ENCODE results near the gene ATP5PB.

Gene ATP5PB

GRCh38 chr1:111469539-111469938, 20.3 kb downstream of the ATP5PB start:
- in situ Hi-C loops (cut with HindIII; ENCODE audit: low pct_ligation_motif_present, low pct_unique_long_range_greater_than_20kb, low sequenced_read_pairs) = no loop called here
- no peak for DNase-seq

- DNase-seq = no peak
- in situ Hi-C loops (cut with HindIII; ENCODE audit: low pct_ligation_motif_present, low pct_unique_long_range_greater_than_20kb, low sequenced_read_pairs) = no loop called here
Measured at GRCh38 chr1:111470596-111470995, 21.3 kb downstream of the ATP5PB start.

- no peak for DNase-seq
- in situ Hi-C loops (cut with HindIII; ENCODE audit: low pct_ligation_motif_present, low pct_unique_long_range_greater_than_20kb, low sequenced_read_pairs) = no loop called here
Measured at GRCh38 chr1:111471012-111471411, 21.7 kb downstream of the ATP5PB start.

GRCh38 chr1:111471538-111471937, 22.3 kb downstream of the ATP5PB start:
- no peak for DNase-seq
- in situ Hi-C loops (cut with HindIII; ENCODE audit: low pct_ligation_motif_present, low pct_unique_long_range_greater_than_20kb, low sequenced_read_pairs) = no loop called here

- in situ Hi-C loops (cut with HindIII; ENCODE audit: low pct_ligation_motif_present, low pct_unique_long_range_greater_than_20kb, low sequenced_read_pairs) = no loop called here
- no peak for DNase-seq
Measured at GRCh38 chr1:111474106-111474505, 24.8 kb downstream of the ATP5PB start.

- DNase-seq = no peak
- in situ Hi-C loops (cut with HindIII; ENCODE audit: low pct_ligation_motif_present, low pct_unique_long_range_greater_than_20kb, low sequenced_read_pairs) = no loop called here
Measured at GRCh38 chr1:111474521-111474920, 25.3 kb downstream of the ATP5PB start.

GRCh38 chr1:111475701-111476100, 26.4 kb downstream of the ATP5PB start:
- in situ Hi-C loops (cut with HindIII; ENCODE audit: low pct_ligation_motif_present, low pct_unique_long_range_greater_than_20kb, low sequenced_read_pairs) = no loop called here
- no peak for DNase-seq

- in situ Hi-C loops (cut with HindIII; ENCODE audit: low pct_ligation_motif_present, low pct_unique_long_range_greater_than_20kb, low sequenced_read_pairs) = no loop called here
- no peak for DNase-seq
Measured at GRCh38 chr1:111476214-111476613, 26.9 kb downstream of the ATP5PB start.

GRCh38 chr1:111476761-111477309, 27.6 kb downstream of the ATP5PB start:
- DNase-seq = no peak
- in situ Hi-C loops (cut with HindIII; ENCODE audit: low pct_ligation_motif_present, low pct_unique_long_range_greater_than_20kb, low sequenced_read_pairs) = no loop called here

- in situ Hi-C loops (cut with HindIII; ENCODE audit: low pct_ligation_motif_present, low pct_unique_long_range_greater_than_20kb, low sequenced_read_pairs) = no loop called here
- no peak for DNase-seq
Measured at GRCh38 chr1:111480674-111481073, 31.4 kb downstream of the ATP5PB start.

GRCh38 chr1:111481387-111482221, 32.3 kb downstream of the ATP5PB start:
- in situ Hi-C loops (cut with HindIII; ENCODE audit: low pct_ligation_motif_present, low pct_unique_long_range_greater_than_20kb, low sequenced_read_pairs) = no loop called here
- DNase-seq = peak; percentile 55

GRCh38 chr1:111483166-111483565, 33.9 kb downstream of the ATP5PB start:
- no peak for DNase-seq
- in situ Hi-C loops (cut with HindIII; ENCODE audit: low pct_ligation_motif_present, low pct_unique_long_range_greater_than_20kb, low sequenced_read_pairs) = no loop called here

- in situ Hi-C loops (cut with HindIII; ENCODE audit: low pct_ligation_motif_present, low pct_unique_long_range_greater_than_20kb, low sequenced_read_pairs) = no loop called here
- DNase-seq = no peak
Measured at GRCh38 chr1:111483876-111484275, 34.6 kb downstream of the ATP5PB start.

GRCh38 chr1:111484391-111485026, 35.2 kb downstream of the ATP5PB start:
- in situ Hi-C loops (cut with HindIII; ENCODE audit: low pct_ligation_motif_present, low pct_unique_long_range_greater_than_20kb, low sequenced_read_pairs) = no loop called here

GRCh38 chr1:111486431-111486830, 37.2 kb downstream of the ATP5PB start:
- DNase-seq = no peak
- in situ Hi-C loops (cut with HindIII; ENCODE audit: low pct_ligation_motif_present, low pct_unique_long_range_greater_than_20kb, low sequenced_read_pairs) = no loop called here

More at GRCh38 chr1:111484391-111485026, 35.2 kb downstream of the ATP5PB start:
- DNase-seq = no peak

GRCh38 chr1:111487133-111487532, 37.9 kb downstream of the ATP5PB start:
- in situ Hi-C loops (cut with HindIII; ENCODE audit: low pct_ligation_motif_present, low pct_unique_long_range_greater_than_20kb, low sequenced_read_pairs) = no loop called here
- DNase-seq = no peak

- in situ Hi-C loops (cut with HindIII; ENCODE audit: low pct_ligation_motif_present, low pct_unique_long_range_greater_than_20kb, low sequenced_read_pairs) = no loop called here
- no peak for DNase-seq
Measured at GRCh38 chr1:111488669-111489068, 39.4 kb downstream of the ATP5PB start.

- in situ Hi-C loops (cut with HindIII; ENCODE audit: low pct_ligation_motif_present, low pct_unique_long_range_greater_than_20kb, low sequenced_read_pairs) = no loop called here
- DNase-seq = no peak
Measured at GRCh38 chr1:111489604-111490003, 40.3 kb downstream of the ATP5PB start.

- in situ Hi-C loops (cut with HindIII; ENCODE audit: low pct_ligation_motif_present, low pct_unique_long_range_greater_than_20kb, low sequenced_read_pairs) = no loop called here
- no peak for DNase-seq
Measured at GRCh38 chr1:111490220-111490619, 41.0 kb downstream of the ATP5PB start.

GRCh38 chr1:111491070-111491469, 41.8 kb downstream of the ATP5PB start:
- DNase-seq = no peak
- in situ Hi-C loops (cut with HindIII; ENCODE audit: low pct_ligation_motif_present, low pct_unique_long_range_greater_than_20kb, low sequenced_read_pairs) = no loop called here

All from ACHN (cell line).